ENCODE results near the gene INAFM2. TPM values are rescaled to one million over a fixed set of nuclear protein-coding genes. Genes with fewer than 3 reads are reported as not detected.

The INAFM2 gene
- total and polyA plus RNA-seq, 10 of the 15 experiments (the other 5 are each of a cell fraction or from before 2014, with no cell fraction given), result 0.75 to 8.1 (median 3.9) TPM

DNA sequence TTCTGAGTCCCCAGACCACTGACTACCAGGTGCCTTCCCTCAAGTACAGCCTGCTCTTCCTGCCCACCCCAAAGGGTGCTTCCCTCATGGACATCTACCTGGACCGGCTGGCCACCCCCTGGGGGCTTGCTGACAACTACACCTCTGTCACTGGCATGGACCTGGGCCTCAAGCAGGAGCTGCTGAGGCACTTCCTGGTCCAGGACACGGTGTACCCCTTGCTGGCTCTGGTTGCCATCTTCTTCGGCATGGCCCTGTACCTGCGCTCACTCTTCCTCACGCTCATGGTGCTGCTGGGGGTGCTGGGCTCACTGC, 43.8 kb downstream of the INAFM2 start:
- H2AFZ ChIP-seq (ENCODE audit: control insufficient read depth, low read depth, low read length), result peak overlapping the region; percentile 69
- WGBS (ENCODE audit: insufficient coverage, insufficient replicate concordance, low lambda C conversion rate, missing lambda C conversion rate), result 40% methylated on average over 5 of the region's 5 CpGs
- no peak for FAIRE-seq
- peaks cover 3 to 5% of the 10 kb centered on the region in 2 experiments for H3K27me3 ChIP-seq (replicated peaks in 1 of 2; ENCODE audit: control insufficient read depth in 2 of 2, insufficient read depth in 2 of 2, low read length in 1 of 2)
- no peak overlapping the region for H3K9ac ChIP-seq (ENCODE audit: control insufficient read depth, insufficient read depth, low read length)
- ATAC-seq, result no peak
- DNase-seq (ENCODE audit: low read depth, low spot score), result no peak
- ChIA-PET POLR2A (interaction anchor here (0.5 kb wide), 1 partner anchor 12 kb away, joined by 4 read pairs; no protein-coding TSS in a partner anchor), RAD21 (ENCODE audit: unreplicated experiment) (interaction anchor here (1.4 kb wide), 1 partner anchor 23 kb away, joined by 4 read pairs; no protein-coding TSS in a partner anchor), CTCF (interaction anchor here (0.6 to 7.5 kb wide), 9 partner anchors 15 to 56 kb away, joined by 3 to 58 read pairs (median 5); partner anchors contain the start of genes CCDC9B, IVD and KNSTRN), SMC1A (ENCODE audit: uncharacterized antibody, unreplicated experiment) (interaction anchor here (1.3 to 2.4 kb wide), 2 partner anchors 15 to 55 kb away, joined by 5 to 8 read pairs; partner anchors contain the start of gene KNSTRN)
- intact Hi-C loops (cut with micrococcal nuclease; ENCODE audit: unreplicated experiment) (no loop called here), in situ Hi-C loops (cut with MboI) (no loop called here)
- no peaks in the 10 kb centered on the region for H4K20me1 ChIP-seq (ENCODE audit: control insufficient read depth, insufficient read depth)
- no peak overlapping the region for H3K27ac ChIP-seq (ENCODE audit: control insufficient read depth, insufficient read depth)
- H3K9me3 ChIP-seq (replicated peaks; ENCODE audit: control insufficient read depth, insufficient read depth, low read length), result no peaks in the 10 kb centered on the region
- H3K4me3 ChIP-seq, result no peak overlapping the region; the same call in 1 of the 2 replicates
- peak overlapping the region; percentile 86; the same call in 1 of the 2 replicates for H3K4me2 ChIP-seq (ENCODE audit: control insufficient read depth, insufficient read depth)
- BruUV-seq (replicated peaks), result no TSS peak
- peaks cover 8% of the 10 kb centered on the region for H3K4me1 ChIP-seq (ENCODE audit: control insufficient read depth, insufficient read depth, low read length)
- H3K36me3 ChIP-seq (ENCODE audit: control insufficient read depth in 2 of 2, insufficient read depth in 2 of 2, low read length in 1 of 2), result no peaks in the 10 kb centered on the region
- no peaks in the 10 kb centered on the region for H3K79me2 ChIP-seq (ENCODE audit: control insufficient read depth, insufficient read depth, low read length)
- TF ChIP-seq, protein P1, sequence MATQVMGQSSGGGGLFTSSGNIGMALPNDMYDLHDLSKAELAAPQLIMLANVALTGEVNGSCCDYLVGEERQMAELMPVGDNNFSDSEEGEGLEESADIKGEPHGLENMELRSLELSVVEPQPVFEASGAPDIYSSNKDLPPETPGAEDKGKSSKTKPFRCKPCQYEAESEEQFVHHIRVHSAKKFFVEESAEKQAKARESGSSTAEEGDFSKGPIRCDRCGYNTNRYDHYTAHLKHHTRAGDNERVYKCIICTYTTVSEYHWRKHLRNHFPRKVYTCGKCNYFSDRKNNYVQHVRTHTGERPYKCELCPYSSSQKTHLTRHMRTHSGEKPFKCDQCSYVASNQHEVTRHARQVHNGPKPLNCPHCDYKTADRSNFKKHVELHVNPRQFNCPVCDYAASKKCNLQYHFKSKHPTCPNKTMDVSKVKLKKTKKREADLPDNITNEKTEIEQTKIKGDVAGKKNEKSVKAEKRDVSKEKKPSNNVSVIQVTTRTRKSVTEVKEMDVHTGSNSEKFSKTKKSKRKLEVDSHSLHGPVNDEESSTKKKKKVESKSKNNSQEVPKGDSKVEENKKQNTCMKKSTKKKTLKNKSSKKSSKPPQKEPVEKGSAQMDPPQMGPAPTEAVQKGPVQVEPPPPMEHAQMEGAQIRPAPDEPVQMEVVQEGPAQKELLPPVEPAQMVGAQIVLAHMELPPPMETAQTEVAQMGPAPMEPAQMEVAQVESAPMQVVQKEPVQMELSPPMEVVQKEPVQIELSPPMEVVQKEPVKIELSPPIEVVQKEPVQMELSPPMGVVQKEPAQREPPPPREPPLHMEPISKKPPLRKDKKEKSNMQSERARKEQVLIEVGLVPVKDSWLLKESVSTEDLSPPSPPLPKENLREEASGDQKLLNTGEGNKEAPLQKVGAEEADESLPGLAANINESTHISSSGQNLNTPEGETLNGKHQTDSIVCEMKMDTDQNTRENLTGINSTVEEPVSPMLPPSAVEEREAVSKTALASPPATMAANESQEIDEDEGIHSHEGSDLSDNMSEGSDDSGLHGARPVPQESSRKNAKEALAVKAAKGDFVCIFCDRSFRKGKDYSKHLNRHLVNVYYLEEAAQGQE (IDR thresholded peaks at IDR 0.05; ENCODE audit: low read depth, low read length), result no peak
- TF ChIP-seq ZBED1 (IDR thresholded peaks at IDR 0.05; ENCODE audit: borderline replicate concordance) (no peak), SRF (IDR thresholded peaks at IDR 0.05; ENCODE audit: low read depth in 2 of 2, low read length in 2 of 2) (no peak), SMAD5 (IDR thresholded peaks at IDR 0.05; ENCODE audit: low read depth) (no peak), ATF7 (IDR thresholded peaks at IDR 0.05; ENCODE audit: low read depth) (no peak), ZNF24 (IDR thresholded peaks at IDR 0.05) (no peak), PAX5 (IDR thresholded peaks at IDR 0.05; ENCODE audit: borderline replicate concordance, low read depth, low read length) (no peak), TARDBP (IDR thresholded peaks at IDR 0.05; ENCODE audit: borderline replicate concordance) (no peak), RFX5 (IDR thresholded peaks at IDR 0.05; ENCODE audit: low read depth, low read length) (no peak)
- TF ChIP-seq, protein P2, sequence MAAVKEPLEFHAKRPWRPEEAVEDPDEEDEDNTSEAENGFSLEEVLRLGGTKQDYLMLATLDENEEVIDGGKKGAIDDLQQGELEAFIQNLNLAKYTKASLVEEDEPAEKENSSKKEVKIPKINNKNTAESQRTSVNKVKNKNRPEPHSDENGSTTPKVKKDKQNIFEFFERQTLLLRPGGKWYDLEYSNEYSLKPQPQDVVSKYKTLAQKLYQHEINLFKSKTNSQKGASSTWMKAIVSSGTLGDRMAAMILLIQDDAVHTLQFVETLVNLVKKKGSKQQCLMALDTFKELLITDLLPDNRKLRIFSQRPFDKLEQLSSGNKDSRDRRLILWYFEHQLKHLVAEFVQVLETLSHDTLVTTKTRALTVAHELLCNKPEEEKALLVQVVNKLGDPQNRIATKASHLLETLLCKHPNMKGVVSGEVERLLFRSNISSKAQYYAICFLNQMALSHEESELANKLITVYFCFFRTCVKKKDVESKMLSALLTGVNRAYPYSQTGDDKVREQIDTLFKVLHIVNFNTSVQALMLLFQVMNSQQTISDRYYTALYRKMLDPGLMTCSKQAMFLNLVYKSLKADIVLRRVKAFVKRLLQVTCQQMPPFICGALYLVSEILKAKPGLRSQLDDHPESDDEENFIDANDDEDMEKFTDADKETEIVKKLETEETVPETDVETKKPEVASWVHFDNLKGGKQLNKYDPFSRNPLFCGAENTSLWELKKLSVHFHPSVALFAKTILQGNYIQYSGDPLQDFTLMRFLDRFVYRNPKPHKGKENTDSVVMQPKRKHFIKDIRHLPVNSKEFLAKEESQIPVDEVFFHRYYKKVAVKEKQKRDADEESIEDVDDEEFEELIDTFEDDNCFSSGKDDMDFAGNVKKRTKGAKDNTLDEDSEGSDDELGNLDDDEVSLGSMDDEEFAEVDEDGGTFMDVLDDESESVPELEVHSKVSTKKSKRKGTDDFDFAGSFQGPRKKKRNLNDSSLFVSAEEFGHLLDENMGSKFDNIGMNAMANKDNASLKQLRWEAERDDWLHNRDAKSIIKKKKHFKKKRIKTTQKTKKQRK (IDR thresholded peaks at IDR 0.05; ENCODE audit: low read depth, low read length), result no peak
- TF ChIP-seq, protein P3, sequence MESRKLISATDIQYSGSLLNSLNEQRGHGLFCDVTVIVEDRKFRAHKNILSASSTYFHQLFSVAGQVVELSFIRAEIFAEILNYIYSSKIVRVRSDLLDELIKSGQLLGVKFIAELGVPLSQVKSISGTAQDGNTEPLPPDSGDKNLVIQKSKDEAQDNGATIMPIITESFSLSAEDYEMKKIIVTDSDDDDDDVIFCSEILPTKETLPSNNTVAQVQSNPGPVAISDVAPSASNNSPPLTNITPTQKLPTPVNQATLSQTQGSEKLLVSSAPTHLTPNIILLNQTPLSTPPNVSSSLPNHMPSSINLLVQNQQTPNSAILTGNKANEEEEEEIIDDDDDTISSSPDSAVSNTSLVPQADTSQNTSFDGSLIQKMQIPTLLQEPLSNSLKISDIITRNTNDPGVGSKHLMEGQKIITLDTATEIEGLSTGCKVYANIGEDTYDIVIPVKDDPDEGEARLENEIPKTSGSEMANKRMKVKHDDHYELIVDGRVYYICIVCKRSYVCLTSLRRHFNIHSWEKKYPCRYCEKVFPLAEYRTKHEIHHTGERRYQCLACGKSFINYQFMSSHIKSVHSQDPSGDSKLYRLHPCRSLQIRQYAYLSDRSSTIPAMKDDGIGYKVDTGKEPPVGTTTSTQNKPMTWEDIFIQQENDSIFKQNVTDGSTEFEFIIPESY (IDR thresholded peaks at IDR 0.05), result no peak
- TF ChIP-seq, protein P4, sequence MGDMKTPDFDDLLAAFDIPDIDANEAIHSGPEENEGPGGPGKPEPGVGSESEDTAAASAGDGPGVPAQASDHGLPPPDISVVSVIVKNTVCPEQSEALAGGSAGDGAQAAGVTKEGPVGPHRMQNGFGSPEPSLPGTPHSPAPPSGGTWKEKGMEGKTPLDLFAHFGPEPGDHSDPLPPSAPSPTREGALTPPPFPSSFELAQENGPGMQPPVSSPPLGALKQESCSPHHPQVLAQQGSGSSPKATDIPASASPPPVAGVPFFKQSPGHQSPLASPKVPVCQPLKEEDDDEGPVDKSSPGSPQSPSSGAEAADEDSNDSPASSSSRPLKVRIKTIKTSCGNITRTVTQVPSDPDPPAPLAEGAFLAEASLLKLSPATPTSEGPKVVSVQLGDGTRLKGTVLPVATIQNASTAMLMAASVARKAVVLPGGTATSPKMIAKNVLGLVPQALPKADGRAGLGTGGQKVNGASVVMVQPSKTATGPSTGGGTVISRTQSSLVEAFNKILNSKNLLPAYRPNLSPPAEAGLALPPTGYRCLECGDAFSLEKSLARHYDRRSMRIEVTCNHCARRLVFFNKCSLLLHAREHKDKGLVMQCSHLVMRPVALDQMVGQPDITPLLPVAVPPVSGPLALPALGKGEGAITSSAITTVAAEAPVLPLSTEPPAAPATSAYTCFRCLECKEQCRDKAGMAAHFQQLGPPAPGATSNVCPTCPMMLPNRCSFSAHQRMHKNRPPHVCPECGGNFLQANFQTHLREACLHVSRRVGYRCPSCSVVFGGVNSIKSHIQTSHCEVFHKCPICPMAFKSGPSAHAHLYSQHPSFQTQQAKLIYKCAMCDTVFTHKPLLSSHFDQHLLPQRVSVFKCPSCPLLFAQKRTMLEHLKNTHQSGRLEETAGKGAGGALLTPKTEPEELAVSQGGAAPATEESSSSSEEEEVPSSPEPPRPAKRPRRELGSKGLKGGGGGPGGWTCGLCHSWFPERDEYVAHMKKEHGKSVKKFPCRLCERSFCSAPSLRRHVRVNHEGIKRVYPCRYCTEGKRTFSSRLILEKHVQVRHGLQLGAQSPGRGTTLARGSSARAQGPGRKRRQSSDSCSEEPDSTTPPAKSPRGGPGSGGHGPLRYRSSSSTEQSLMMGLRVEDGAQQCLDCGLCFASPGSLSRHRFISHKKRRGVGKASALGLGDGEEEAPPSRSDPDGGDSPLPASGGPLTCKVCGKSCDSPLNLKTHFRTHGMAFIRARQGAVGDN (IDR thresholded peaks at IDR 0.05), result no peak
